TTC549 (cell line): ENCODE measurements around the gene CABLES2.
"Not testable (repeated sequence)": the region's sequence is repeated elsewhere in the genome, so short reads cannot be mapped to it uniquely, and the experiment has no call there.

Experiments
- FAIRE-seq: peaks from 2 replicates; lab custom pipeline; 2012; peaks lifted over from hg19 to GRCh38; lab: Jason Lieb, UNC

Gene CABLES2

GRCh38 chr20:62388839-62389600, 18.1 kb downstream of the CABLES2 start:
- no peak for FAIRE-seq

- FAIRE-seq = no peak
These were observed 19.0 kb downstream of the CABLES2 start for GRCh38 chr20:62387933-62388635.

- FAIRE-seq = no peak
These were observed 19.7 kb downstream of the CABLES2 start for GRCh38 chr20:62387219-62387913.

GRCh38 chr20:62386383-62387218, 20.5 kb downstream of the CABLES2 start, which contains the start of gene RPS21:
Gene RPS21 (plus strand): TSS chr20:62387103. CDS start chr20:62387339, 236 bp downstream.
- no peak for FAIRE-seq

GRCh38 chr20:62382306-62383198, 24.5 kb downstream of the CABLES2 start:
- no peak for FAIRE-seq

- no peak for FAIRE-seq
These were observed 25.2 kb downstream of the CABLES2 start for GRCh38 chr20:62381842-62382241.

- no peak for FAIRE-seq
These were observed 25.8 kb downstream of the CABLES2 start for GRCh38 chr20:62381202-62381797.

- no peak for FAIRE-seq
These were observed 28.9 kb downstream of the CABLES2 start for GRCh38 chr20:62378215-62378614.

- FAIRE-seq = no peak
These were observed 29.4 kb downstream of the CABLES2 start for GRCh38 chr20:62377615-62378178.

GRCh38 chr20:62377064-62377461, 30.0 kb downstream of the CABLES2 start:
- FAIRE-seq = no peak

- FAIRE-seq = no peak
These were observed 30.7 kb downstream of the CABLES2 start for GRCh38 chr20:62376112-62377063.

GRCh38 chr20:62374331-62375152, 32.5 kb downstream of the CABLES2 start:
- no peak for FAIRE-seq

- not testable (repeated sequence) for FAIRE-seq
These were observed 33.4 kb downstream of the CABLES2 start for GRCh38 chr20:62373631-62374179.

GRCh38 chr20:62372042-62372993, 34.8 kb downstream of the CABLES2 start:
- FAIRE-seq = no peak

- FAIRE-seq = no peak
These were observed 35.5 kb downstream of the CABLES2 start for GRCh38 chr20:62371588-62372041.

GRCh38 chr20:62370807-62371587, 36.1 kb downstream of the CABLES2 start:
- FAIRE-seq = no peak
